ENCODE measurements around the gene ADAMTS3. TPM values are rescaled to one million over a fixed set of nuclear protein-coding genes. Genes with fewer than 3 reads are reported as not detected.

ADAMTS3 gene
- total RNA-seq, 1 donor from 2014 or later = 0.35 TPM

GRCh38 chr4:72357908-72358307 is 211.1 kb downstream of the ADAMTS3 start:
- DNase-seq (ENCODE audit: low spot score) (no peak), ATAC-seq (no peak)

- ATAC-seq (no peak), DNase-seq (ENCODE audit: low spot score) (no peak)
Measured at GRCh38 chr4:72352711-72353110, 216.3 kb downstream of the ADAMTS3 start.

GRCh38 chr4:72351521-72351920 is 217.5 kb downstream of the ADAMTS3 start:
- ATAC-seq (no peak), DNase-seq (ENCODE audit: low spot score) (no peak)

GRCh38 chr4:72348701-72349100 is 220.3 kb downstream of the ADAMTS3 start:
- ATAC-seq (no peak), DNase-seq (ENCODE audit: low spot score) (no peak)

GRCh38 chr4:72344418-72344817 is 224.6 kb downstream of the ADAMTS3 start:
- ATAC-seq = no peak
- DNase-seq (ENCODE audit: low spot score) = no peak

- DNase-seq (ENCODE audit: low spot score) (no peak), ATAC-seq (no peak)
Measured at GRCh38 chr4:72341432-72341820, 227.6 kb downstream of the ADAMTS3 start.

GRCh38 chr4:72340803-72341431 is 228.1 kb downstream of the ADAMTS3 start:
- DNase-seq (ENCODE audit: low spot score) = no peak
- no peak for ATAC-seq

- DNase-seq (ENCODE audit: low spot score) (no peak), ATAC-seq (no peak)
Measured at GRCh38 chr4:72338060-72338459, 231.0 kb downstream of the ADAMTS3 start.

GRCh38 chr4:72330381-72330780 is 238.6 kb downstream of the ADAMTS3 start:
- ATAC-seq = no peak
- DNase-seq (ENCODE audit: low spot score) = no peak

GRCh38 chr4:72326692-72327632 is 242.1 kb downstream of the ADAMTS3 start:
- ATAC-seq (peak; percentile 82), DNase-seq (ENCODE audit: low spot score) (no peak)

- DNase-seq (ENCODE audit: low spot score) = no peak
- ATAC-seq = no peak
Measured at GRCh38 chr4:72325215-72325614, 243.8 kb downstream of the ADAMTS3 start.

GRCh38 chr4:72323227-72323626 is 245.8 kb downstream of the ADAMTS3 start:
- peak; percentile 62 for ATAC-seq
- DNase-seq (ENCODE audit: low spot score) = no peak

- ATAC-seq (no peak), DNase-seq (ENCODE audit: low spot score) (no peak)
Measured at GRCh38 chr4:72320223-72320948, 248.6 kb downstream of the ADAMTS3 start.

GRCh38 chr4:72319601-72320021 is 249.4 kb downstream of the ADAMTS3 start:
- ATAC-seq (no peak), DNase-seq (ENCODE audit: low spot score) (no peak)

GRCh38 chr4:72318421-72319170 is 250.4 kb downstream of the ADAMTS3 start:
- ATAC-seq (no peak), DNase-seq (ENCODE audit: low spot score) (no peak)

- DNase-seq (ENCODE audit: low spot score) (no peak), ATAC-seq (no peak)
Measured at GRCh38 chr4:72314869-72315268, 254.2 kb downstream of the ADAMTS3 start.

GRCh38 chr4:72313121-72313520 is 255.9 kb downstream of the ADAMTS3 start:
- ATAC-seq (no peak), DNase-seq (ENCODE audit: low spot score) (no peak)

GRCh38 chr4:72312032-72312650 is 256.9 kb downstream of the ADAMTS3 start:
- ATAC-seq (peak; percentile 89), DNase-seq (ENCODE audit: low spot score) (peak; percentile 74)

- DNase-seq (ENCODE audit: low spot score) = no peak
- ATAC-seq = no peak
Measured at GRCh38 chr4:72311291-72311690, 257.7 kb downstream of the ADAMTS3 start.

- no peak for ATAC-seq
- no peak for DNase-seq (ENCODE audit: low spot score)
Measured at GRCh38 chr4:72305620-72306019, 263.4 kb downstream of the ADAMTS3 start.
